Stimulated activated CD8-positive, alpha-beta memory T cell treated with anti-CD3 and anti-CD28 coated beads, Interleukin-7, amount 100 ng/mL, for 1 hour (primary cell): Measurements from ENCODE around the gene KLHL42.
"Not testable (repeated sequence)": the region's sequence is repeated elsewhere in the genome, so short reads cannot be mapped to it uniquely, and the experiment has no call there.

ENCODE experiments used
- DNase-seq, 2 donors: peaks; one replicate each; pipeline ENCODE4 v3.0.0-alpha.2; 2020; ENCODE audit warnings: low read depth in 2 of 2

The KLHL42 gene

GRCh38 chr12:27817766-27818165 lies 37.7 kb downstream of the KLHL42 start:
- DNase-seq, result no peak

GRCh38 chr12:27818401-27818918 lies 38.4 kb downstream of the KLHL42 start:
- DNase-seq, result no peak

DNA sequence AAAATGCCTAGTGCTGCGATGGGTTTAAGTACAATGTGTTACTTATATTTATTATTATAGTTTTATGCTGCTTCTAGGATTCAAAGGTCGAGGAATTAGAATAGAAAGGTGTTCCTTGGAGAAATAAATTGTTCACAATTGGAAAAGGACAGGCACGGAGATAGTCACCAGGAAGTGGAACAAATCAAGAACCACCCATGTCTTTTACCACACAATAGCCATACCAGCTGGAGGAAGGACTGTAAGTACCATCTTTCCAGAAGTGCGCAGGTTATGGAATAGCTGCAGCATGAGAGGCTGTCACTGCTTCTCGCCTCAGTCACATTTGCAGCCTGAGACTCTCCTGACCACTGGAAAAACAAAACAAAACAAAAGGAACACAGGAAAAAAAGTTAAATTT lies 40.5 kb downstream of the KLHL42 start:
- no peak for DNase-seq

GRCh38 chr12:27821259-27821973 lies 41.4 kb downstream of the KLHL42 start:
- DNase-seq, result no peak

DNA sequence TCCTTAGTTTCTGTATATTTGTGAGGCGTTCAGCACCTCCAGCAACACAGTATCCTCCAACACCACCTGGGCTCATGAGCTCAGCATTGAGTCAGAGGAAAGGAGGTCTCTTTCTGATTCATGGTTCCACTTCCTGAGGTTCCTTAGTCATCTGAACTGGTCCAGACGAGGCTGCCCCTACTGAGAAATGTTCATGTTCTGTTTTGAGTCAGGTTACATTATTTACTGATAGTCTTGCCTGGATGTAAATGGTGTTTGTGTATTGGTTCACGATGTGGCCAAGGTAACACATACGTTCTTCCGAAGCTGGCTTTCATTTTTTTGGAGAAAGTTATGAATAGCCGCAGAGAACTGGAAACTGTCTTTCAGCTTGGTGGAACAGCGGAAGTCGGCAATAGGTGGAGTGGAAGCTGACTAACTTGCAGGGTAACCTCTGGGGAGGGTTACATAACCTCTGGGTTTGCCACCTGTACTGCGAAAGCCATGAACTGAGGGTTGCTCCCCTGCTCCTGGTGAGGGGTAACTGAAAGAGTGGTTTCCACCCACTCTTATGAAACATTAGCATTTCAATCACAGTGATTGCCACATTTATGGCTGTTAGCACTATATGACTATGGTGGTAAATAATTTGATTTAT lies 42.2 kb downstream of the KLHL42 start:
- DNase-seq, result peak in 1 of 2 donors; percentile 29

- no peak for DNase-seq
Measured at GRCh38 chr12:27823038-27823437, 43.0 kb downstream of the KLHL42 start.

- no peak for DNase-seq
Measured at GRCh38 chr12:27824126-27824842, 44.3 kb downstream of the KLHL42 start.

DNA sequence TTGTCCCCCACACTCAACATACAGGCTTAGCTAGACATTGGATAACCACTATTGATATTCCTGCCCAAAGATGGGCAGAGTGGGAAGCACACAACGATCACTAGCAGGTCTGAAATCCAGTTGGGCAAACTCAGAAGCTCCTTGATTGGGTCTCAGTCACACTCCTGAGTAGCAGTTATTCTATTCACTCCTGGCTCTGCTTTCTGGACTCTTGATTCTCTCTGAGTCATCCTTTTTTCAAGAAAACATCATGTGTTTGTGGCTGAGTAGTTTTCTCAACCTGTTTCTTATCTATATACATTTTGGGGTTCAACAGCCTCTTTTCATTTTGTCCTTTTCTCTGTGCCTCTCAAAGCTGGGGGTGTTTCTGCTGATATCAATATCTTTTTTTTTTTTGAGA lies 46.0 kb downstream of the KLHL42 start:
- no peak for DNase-seq

- no peak for DNase-seq
Measured at GRCh38 chr12:27828196-27828595, 48.2 kb downstream of the KLHL42 start.

DNA sequence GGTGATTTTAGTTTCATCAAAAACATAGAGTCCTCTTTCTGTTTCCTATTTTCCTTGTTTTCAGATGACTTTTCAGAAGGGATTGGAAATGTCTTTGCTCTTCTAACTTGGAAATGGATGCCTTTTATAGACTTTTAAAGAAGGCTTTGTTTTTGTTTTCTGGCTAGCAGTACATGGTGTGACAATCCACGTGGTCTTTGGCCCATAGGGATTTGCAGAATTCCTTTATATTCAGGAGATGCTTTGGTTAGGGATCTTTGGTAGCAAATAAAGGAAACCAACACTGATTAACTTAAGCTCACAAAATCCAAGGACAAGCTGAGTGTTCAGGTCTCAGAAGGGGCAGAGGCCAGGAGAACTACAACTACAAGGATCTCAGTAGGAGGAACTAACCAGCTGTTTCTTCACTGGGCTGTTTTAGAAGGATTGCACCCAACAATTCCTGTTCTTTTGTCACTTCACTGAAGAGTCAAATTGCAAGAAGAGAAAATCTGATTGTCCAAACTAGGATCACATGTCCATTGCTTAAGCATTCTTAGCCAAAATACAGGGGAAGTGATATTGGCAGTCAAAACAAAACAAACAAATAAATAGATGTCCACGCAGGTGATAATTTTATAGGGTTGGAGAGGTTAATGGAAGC lies 58.6 kb downstream of the KLHL42 start:
- no peak for DNase-seq

DNA sequence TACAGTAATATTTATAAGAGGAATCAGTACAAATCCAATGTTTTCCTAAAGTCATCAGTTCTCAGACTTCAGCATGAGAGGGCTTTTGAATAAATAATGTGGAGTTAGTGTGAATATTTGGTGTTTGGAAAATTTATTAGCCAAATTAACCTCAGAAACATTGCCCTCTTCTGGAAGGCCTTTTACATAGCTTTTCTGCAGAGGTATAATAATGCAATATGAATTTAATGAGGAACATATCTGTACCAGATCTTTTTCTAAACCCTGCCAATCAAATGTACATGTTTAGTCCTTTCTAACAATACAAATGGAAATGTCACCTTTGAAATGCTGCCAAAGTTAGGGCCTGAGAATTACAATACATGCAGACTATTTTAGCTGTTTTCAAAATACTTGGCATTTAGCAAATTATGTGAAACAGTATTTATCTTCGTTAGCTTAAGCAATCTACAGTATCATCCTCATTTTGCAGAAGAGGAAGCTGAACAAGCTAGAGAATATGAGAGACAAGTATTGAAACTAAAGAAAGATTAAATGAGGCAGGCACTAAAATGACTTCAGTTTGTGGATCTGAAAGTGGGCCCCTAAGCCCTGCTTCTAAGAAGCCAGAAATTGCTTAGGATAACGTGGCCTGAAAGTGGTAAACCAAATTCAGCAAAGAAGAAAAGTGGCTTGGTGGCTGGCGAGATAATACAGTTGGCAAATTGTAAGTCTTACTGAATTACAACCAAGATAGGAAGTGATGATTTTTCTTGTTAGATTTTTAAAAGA lies 60.4 kb downstream of the KLHL42 start:
- no peak for DNase-seq

- DNase-seq, result no peak
Measured at GRCh38 chr12:27841392-27841882, 61.4 kb downstream of the KLHL42 start.

GRCh38 chr12:27843714-27844245 lies 63.7 kb downstream of the KLHL42 start:
- DNase-seq, result no peak

GRCh38 chr12:27844366-27845090 lies 64.5 kb downstream of the KLHL42 start:
- DNase-seq, result no peak

- no peak for DNase-seq
Measured at GRCh38 chr12:27845187-27845586, 65.2 kb downstream of the KLHL42 start.

DNA sequence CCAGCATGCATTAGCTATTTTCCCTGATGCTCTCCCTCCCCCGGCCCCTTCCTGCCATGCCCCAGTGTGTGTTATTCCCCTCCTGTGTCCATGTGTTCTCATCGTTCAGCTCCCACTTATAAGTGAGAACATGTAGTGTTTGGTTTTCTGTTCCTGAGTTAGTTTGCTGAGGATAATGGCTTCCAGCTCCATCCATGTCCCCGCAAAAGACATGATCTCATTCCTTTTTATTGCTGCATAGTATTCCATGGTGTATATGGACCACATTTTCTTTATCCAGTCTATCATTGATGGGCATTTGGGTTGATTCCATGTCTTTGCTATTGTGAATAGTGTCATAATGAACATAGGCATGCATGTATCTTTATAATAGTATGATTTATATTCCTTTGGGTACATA lies 65.7 kb downstream of the KLHL42 start:
- DNase-seq, result not testable (repeated sequence)

DNA sequence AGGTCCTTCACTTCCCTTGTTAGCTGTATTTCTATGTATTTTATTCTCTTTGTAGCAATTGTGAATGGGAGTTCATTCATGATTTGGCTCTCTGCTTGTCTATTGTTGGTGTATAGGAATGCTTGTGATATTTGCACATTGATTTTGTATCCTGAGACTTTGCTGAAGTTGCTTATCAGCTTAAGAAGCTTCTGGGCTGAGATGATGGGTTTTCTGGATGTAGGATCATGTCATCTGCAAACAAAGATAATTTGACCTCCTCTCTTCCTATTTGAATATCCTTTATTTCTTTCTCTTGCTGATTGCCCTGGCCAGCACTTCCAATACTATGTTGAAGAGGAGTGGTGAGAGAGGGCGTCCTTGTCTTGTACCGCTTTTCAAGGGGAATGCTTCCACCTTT lies 67.3 kb downstream of the KLHL42 start:
- DNase-seq, result not testable (repeated sequence)

GRCh38 chr12:27851311-27851710 lies 71.3 kb downstream of the KLHL42 start:
- no peak for DNase-seq

- DNase-seq, result no peak
Measured at GRCh38 chr12:27852117-27852516, 72.1 kb downstream of the KLHL42 start.
